Measurements from ENCODE around the gene RPS6KA4. TPM values are rescaled to one million over a fixed set of nuclear protein-coding genes. Genes with fewer than 3 reads are reported as not detected.
A peak's percentile ranks its signal among the peaks of the same experiment; 100 is the strongest.

RPS6KA4 gene
- total RNA-seq, 2 donors from 2014 or later, result 18.9 to 23.7 TPM

DNA sequence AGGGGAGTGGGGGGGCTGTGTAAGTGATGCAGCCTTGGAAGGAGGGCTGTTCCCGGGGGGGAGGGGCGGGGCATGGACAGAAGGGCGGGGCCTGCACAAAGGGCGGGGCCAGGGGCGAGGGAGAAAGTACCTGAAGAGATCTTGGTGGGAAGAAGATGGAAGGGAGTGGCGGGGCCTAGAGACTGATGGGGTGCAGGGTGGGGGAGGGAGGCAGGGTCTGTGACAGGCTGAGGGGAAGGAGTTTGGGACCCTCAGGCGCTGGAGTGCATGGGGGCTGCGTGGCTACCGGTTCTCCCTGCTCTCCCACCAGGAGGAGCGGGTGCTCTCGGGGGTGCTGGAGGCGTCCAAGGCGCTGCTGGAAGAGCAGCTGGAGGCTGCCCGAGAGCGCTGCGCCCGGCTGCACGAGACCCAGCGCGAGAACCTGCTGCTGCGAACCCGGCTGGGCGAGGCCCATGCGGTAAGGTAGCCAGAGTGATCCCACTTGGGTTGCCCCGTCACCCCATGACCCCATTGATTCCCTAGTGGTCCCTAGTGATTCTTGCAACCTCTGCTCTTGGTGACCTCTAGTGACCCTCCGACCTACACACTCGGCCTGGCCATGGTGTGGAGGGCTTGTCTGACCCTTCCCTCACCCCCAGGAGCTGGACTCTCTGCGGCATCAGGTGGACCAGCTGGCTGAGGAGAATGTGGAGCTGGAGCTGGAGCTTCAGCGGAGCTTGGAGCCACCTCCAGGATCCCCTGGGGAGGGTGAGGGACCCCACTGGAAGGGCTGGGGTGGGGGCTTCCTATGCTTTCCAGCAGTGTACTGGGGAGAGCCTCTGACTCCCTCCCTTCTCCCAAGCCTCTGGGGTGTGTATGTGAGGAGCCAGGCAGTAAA is 15.9 kb upstream of the RPS6KA4 start:
- Histone ChIP-seq H3K27ac (peak overlapping the region; percentile 71 to 81), H3K4me3 (peak overlapping the region; percentile 1 to 24)
- intact Hi-C loops (cut with DNase I), result no loop called here

DNA sequence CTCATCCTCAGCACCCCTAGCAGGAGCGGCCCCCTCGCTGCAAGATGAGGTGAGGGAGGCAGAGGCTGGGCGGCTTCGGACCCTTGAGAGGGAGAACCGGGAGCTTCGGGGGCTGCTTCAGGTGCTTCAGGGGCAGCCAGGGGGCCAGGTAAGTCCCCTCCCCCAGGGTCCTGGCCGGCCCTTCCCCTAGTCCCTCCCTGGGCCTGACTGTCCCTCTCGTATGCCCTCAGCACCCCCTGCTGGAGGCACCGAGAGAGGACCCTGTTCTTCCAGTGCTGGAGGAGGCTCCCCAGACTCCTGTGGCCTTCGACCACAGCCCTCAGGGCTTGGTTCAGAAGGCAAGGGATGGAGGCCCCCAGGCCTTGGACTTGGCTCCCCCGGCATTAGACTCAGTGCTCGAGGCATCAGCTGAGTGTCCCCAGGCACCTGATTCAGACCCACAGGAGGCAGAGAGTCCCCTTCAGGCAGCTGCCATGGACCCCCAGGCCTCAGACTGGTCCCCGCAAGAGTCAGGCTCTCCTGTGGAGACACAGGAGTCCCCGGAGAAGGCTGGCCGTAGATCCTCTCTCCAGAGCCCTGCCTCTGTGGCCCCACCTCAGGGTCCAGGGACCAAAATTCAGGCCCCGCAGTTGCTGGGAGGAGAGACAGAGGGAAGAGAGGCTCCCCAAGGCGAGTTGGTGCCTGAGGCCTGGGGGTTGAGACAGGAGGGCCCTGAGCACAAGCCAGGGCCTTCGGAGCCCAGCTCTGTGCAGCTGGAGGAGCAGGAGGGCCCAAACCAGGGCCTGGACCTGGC is 15.0 kb upstream of the RPS6KA4 start:
- intact Hi-C loops (cut with DNase I), result no loop called here
- Histone ChIP-seq H3K4me1 (replicated peaks) (peaks cover 4% of the 10 kb centered on the region), H3K9me3 (no peaks in the 10 kb centered on the region), H3K36me3 (no peaks in the 10 kb centered on the region), H3K27ac (no peak overlapping the region), H3K27me3 (replicated peaks; ENCODE audit: insufficient read depth) (no peaks in the 10 kb centered on the region), H3K4me3 (no peak overlapping the region)
- DNase-seq (ENCODE audit: low spot score), result no peak
- WGBS, result 87% methylated on average over 18 of the region's 18 CpGs
- TF ChIP-seq POLR2A (IDR thresholded peaks at IDR 0.05), result no peak
- TF ChIP-seq, protein P1, sequence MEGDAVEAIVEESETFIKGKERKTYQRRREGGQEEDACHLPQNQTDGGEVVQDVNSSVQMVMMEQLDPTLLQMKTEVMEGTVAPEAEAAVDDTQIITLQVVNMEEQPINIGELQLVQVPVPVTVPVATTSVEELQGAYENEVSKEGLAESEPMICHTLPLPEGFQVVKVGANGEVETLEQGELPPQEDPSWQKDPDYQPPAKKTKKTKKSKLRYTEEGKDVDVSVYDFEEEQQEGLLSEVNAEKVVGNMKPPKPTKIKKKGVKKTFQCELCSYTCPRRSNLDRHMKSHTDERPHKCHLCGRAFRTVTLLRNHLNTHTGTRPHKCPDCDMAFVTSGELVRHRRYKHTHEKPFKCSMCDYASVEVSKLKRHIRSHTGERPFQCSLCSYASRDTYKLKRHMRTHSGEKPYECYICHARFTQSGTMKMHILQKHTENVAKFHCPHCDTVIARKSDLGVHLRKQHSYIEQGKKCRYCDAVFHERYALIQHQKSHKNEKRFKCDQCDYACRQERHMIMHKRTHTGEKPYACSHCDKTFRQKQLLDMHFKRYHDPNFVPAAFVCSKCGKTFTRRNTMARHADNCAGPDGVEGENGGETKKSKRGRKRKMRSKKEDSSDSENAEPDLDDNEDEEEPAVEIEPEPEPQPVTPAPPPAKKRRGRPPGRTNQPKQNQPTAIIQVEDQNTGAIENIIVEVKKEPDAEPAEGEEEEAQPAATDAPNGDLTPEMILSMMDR (IDR thresholded peaks at IDR 0.05), result peak in 2 of 4 experiments; percentile 19 to 21

More for the DNA sequence above, 15.9 kb upstream of the RPS6KA4 start:
- no peaks in the 10 kb centered on the region for H3K36me3 ChIP-seq
- DNase-seq (ENCODE audit: low spot score), result no peak
- TF ChIP-seq POLR2A (IDR thresholded peaks at IDR 0.05) (no peak), POLR2AphosphoS5 (IDR thresholded peaks at IDR 0.05) (no peak)
- TF ChIP-seq, protein P1 (IDR thresholded peaks at IDR 0.05), result no peak
- H3K9me3 ChIP-seq, result no peaks in the 10 kb centered on the region
- WGBS, result 67% methylated on average over 29 of the region's 29 CpGs
- peaks cover 4% of the 10 kb centered on the region for H3K4me1 ChIP-seq (replicated peaks)
- no peaks in the 10 kb centered on the region for H3K27me3 ChIP-seq (replicated peaks; ENCODE audit: insufficient read depth)

DNA sequence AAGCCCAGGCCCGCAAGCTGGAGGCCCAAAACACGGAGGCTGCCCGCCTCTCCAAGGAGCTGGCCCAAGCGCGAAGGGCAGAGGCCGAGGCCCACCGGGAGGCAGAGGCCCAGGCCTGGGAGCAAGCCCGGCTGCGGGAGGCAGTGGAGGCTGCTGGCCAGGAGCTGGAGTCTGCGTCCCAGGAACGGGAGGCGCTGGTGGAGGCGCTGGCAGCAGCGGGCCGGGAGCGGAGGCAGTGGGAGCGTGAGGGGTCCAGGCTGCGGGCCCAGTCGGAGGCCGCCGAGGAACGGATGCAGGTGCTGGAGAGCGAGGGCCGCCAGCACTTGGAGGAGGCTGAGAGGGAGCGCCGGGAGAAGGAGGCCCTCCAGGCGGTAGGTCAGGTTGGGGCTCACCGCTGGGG is 14.2 kb upstream of the RPS6KA4 start:
- TF ChIP-seq, protein P1 (IDR thresholded peaks at IDR 0.05), result no peak
- no peak for TF ChIP-seq POLR2AphosphoS5 (IDR thresholded peaks at IDR 0.05)
- TF ChIP-seq POLR2A (IDR thresholded peaks at IDR 0.05), result no peak
- DNase-seq (ENCODE audit: low spot score), result no peak
- whole genome bisulfite sequencing, result 93% methylated on average over 27 of the region's 28 CpGs
- Histone ChIP-seq H3K36me3 (no peaks in the 10 kb centered on the region), H3K4me1 (replicated peaks) (peaks cover 4% of the 10 kb centered on the region), H3K9me3 (no peaks in the 10 kb centered on the region), H3K27ac (no peak overlapping the region), H3K4me3 (no peak overlapping the region), H3K27me3 (replicated peaks; ENCODE audit: insufficient read depth) (no peaks in the 10 kb centered on the region)
- intact Hi-C loops (cut with DNase I), result no loop called here

DNA sequence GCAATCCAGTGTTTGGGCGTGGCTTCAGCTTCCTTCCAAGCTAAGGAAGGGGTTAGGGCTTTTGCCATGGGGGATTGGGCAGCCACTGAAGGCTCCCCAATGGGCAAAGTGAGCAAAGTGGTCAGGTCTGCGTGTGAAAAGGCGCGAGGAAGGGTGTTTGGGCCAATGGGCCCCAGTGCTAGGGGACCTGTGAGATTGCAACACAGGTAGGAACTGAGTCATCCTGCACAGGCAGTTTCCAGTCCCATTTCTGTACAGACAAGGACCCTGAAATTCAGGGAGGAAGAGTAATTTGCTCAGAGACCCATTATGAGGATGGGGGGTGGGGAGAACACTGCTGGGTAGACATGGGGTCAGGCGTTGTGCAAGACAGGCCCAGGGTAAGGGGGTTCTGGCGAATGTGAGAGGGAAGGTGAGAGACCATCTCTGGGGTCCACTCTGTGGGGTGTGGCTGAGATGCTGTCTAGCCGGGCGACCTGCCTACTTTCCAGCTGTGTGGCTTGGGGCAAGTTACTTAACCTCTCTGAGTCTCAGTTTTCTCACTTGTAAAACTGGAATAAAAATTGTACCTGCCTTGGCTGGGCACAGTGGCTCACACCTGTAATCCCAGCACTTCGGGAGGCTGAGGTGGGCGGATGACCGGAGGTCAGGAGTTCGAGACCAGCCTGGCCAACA is 11.6 kb upstream of the RPS6KA4 start:
- Histone ChIP-seq H3K27me3 (replicated peaks; ENCODE audit: insufficient read depth) (no peaks in the 10 kb centered on the region), H3K9me3 (no peaks in the 10 kb centered on the region), H3K4me3 (no peak overlapping the region), H3K36me3 (no peaks in the 10 kb centered on the region), H3K4me1 (replicated peaks) (no peaks in the 10 kb centered on the region), H3K27ac (no peak overlapping the region)
- 80% methylated on average over 12 of the region's 12 CpGs for WGBS
- TF ChIP-seq POLR2AphosphoS5 (IDR thresholded peaks at IDR 0.05) (no peak), POLR2A (IDR thresholded peaks at IDR 0.05) (no peak)
- TF ChIP-seq, protein P1 (IDR thresholded peaks at IDR 0.05), result no peak
- DNase-seq (ENCODE audit: low spot score), result no peak
- intact Hi-C loops (cut with DNase I), result no loop called here
